HEK293T (cell line): Measurements from ENCODE around the gene SMAGP.

ENCODE experiments used
- ARNT ChIP-seq: fragments of 450-650 bp; IDR thresholded peaks from 2 replicates; pipeline ENCODE4 v1.6.1; 2017; ENCODE audit warnings: mild to moderate bottlenecking
- BHLHE40 ChIP-seq: fragments of 450-650 bp; IDR thresholded peaks from 2 replicates; pipeline ENCODE4 v1.6.1; 2016; ENCODE audit warnings: mild to moderate bottlenecking, moderate library complexity, borderline replicate concordance
- CTBP1 ChIP-seq: fragments of 450-650 bp; IDR thresholded peaks from 2 replicates; pipeline ENCODE4 v1.6.1; 2016; ENCODE audit warnings: borderline replicate concordance
- ELF4 ChIP-seq: fragments of 450-650 bp; IDR thresholded peaks from 2 replicates; pipeline ENCODE4 v1.6.1; 2017; ENCODE audit warnings: antibody characterized with exemption
- FOXA1 ChIP-seq: fragments of 450-650 bp; IDR thresholded peaks from 2 replicates; pipeline ENCODE4 v1.6.1; 2016; ENCODE audit warnings: mild to moderate bottlenecking
- FOXM1 ChIP-seq: fragments of 450-650 bp; IDR thresholded peaks from 2 replicates; pipeline ENCODE4 v1.6.1; 2017; ENCODE audit warnings: mild to moderate bottlenecking, borderline replicate concordance
- HDGF ChIP-seq: fragments of 450-650 bp; IDR thresholded peaks from 2 replicates; pipeline ENCODE4 v1.6.1; 2017; ENCODE audit warnings: antibody characterized with exemption, borderline replicate concordance
- L3MBTL2 ChIP-seq: fragments of 450-650 bp; conservative IDR thresholded peaks from 2 replicates; pipeline ENCODE4 v1.6.1; 2016; ENCODE audit warnings: mild to moderate bottlenecking
- NFRKB ChIP-seq: fragments of 450-650 bp; IDR thresholded peaks from 2 replicates; pipeline ENCODE4 v1.6.1; 2016; ENCODE audit warnings: mild to moderate bottlenecking, moderate library complexity
- SP1 ChIP-seq: fragments of 450-650 bp; IDR thresholded peaks from 2 replicates; pipeline ENCODE4 v1.6.1; 2017
- SUZ12 ChIP-seq: fragments of 450-650 bp; IDR thresholded peaks from 2 replicates; pipeline ENCODE4 v1.6.1; 2016; ENCODE audit warnings: mild to moderate bottlenecking
- TARDBP ChIP-seq: fragments of 450-650 bp; IDR thresholded peaks from 2 replicates; pipeline ENCODE4 v1.6.1; 2016
- ZNF384 ChIP-seq: fragments of 450-650 bp; IDR thresholded peaks from 2 replicates; pipeline ENCODE4 v1.6.1; 2016
- TF ChIP-seq, protein P1 (sequence below): fragments of 450-650 bp; IDR thresholded peaks from 2 replicates; pipeline ENCODE4 v1.6.1; 2016

DNA sequence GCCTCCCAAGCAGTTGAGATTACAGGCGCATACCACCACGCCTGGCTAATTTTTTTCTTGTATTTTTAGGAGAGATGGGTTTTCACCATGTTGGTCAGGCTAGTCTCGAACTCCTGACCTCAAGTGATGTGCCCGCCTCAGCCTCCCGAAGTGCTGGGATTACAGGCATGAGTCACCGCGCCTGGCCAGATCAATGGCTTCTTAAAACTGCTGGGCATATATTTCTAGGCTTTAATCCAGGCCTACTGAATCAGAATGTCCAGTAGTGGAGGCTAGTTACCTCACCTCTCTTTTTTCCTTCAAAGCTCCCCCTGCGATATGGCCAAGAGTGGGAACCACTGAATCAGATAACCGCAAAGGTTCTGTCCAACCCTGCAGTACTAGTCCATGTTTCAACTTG lies 69.4 kb downstream of the SMAGP start:
- TF ChIP-seq ARNT: no peak
- TF ChIP-seq SP1: no peak
- TF ChIP-seq SUZ12: no peak
- no peak for TF ChIP-seq ZNF384
- no peak for TF ChIP-seq BHLHE40
- no peak for TF ChIP-seq ELF4
- no peak for TF ChIP-seq L3MBTL2
- TF ChIP-seq FOXA1: no peak
- no peak for TF ChIP-seq CTBP1
- TF ChIP-seq FOXM1: no peak
- no peak for TF ChIP-seq TARDBP
- TF ChIP-seq NFRKB: no peak
- no peak for TF ChIP-seq HDGF
- TF ChIP-seq, protein P1, sequence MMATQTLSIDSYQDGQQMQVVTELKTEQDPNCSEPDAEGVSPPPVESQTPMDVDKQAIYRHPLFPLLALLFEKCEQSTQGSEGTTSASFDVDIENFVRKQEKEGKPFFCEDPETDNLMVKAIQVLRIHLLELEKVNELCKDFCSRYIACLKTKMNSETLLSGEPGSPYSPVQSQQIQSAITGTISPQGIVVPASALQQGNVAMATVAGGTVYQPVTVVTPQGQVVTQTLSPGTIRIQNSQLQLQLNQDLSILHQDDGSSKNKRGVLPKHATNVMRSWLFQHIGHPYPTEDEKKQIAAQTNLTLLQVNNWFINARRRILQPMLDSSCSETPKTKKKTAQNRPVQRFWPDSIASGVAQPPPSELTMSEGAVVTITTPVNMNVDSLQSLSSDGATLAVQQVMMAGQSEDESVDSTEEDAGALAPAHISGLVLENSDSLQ: no peak
